Mesenteric fat pad (tissue), 1 donor: ENCODE measurements around the gene SFRP5. TPM values are rescaled to one million over a fixed set of nuclear protein-coding genes. Genes with fewer than 3 reads are reported as not detected.

Source experiments
- DNase-seq: peaks from one replicate; pipeline ENCODE4 v3.0.0-alpha.2; 2020; ENCODE audit warnings: low spot score
- long read RNA-seq: library from polyadenylated mRNA; unstranded; transcript quantifications from one replicate; pipeline ENCODE4 v2.0.0, GENCODE V29; 2020
- total RNA-seq: library from RNA; stranded (reverse); fragmentation: NEBNext Ultra II Directional; extraction: Animal tissue kit (Norgen Biotek cat#: 25700); gene quantifications from one replicate; pipeline ENCODE4 v1.2.1, GENCODE V29; 2021
- donor health status: DM: yes; HTN: yes; CAD: no.

SFRP5 gene
- total RNA-seq, result not detected
- long read RNA-seq, result 0 reads

DNA sequence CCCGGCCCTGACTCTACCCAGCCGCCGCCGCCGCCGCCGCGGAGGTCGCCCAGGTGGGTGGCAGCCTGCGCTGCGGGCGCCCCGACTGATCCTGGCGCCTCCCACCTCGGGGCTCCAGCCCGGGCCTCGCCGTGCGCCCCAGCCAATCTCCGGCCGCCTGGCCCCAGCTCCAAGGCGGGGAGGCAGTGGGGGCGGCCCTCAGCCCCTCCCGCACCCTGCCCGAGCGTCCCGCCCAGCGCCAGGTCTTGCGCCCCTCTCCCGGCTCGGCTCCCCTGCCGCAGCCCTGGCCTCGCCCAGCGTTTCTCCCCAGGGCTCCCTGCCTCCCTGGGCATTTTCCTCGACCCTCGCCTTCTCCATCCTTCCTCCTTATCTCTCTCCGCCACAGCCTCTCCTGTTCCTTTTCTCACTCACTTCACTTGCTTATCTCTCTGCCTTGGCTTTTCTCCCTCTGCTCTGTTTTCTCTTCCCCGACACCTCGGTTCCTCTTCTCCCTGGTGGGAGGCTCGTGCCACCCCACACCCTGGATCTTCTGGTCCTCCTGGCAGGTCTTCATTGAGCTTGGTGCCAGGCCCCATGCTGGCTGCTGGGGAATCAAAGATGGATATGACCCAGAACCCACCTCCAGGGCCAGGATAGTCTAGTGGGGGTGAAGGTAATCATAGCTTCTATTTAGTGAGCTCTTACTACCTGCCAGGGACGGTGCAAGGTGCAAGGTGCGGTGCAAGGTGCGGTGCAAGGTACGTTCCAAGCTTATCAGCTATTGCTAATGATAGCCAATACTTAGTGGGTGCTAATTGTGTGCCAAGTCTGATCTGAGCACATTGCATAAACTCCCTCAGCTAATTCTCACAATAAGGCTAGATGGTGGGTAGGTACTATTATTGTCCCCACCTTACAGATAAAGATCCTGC, at the start of gene SFRP5:
Gene SFRP5, minus strand, starts transcription at position 87 of the 911 bp plus-strand sequence. CDS start 166 bp downstream, outside the sequence.
- DNase-seq, result no peak

DNA sequence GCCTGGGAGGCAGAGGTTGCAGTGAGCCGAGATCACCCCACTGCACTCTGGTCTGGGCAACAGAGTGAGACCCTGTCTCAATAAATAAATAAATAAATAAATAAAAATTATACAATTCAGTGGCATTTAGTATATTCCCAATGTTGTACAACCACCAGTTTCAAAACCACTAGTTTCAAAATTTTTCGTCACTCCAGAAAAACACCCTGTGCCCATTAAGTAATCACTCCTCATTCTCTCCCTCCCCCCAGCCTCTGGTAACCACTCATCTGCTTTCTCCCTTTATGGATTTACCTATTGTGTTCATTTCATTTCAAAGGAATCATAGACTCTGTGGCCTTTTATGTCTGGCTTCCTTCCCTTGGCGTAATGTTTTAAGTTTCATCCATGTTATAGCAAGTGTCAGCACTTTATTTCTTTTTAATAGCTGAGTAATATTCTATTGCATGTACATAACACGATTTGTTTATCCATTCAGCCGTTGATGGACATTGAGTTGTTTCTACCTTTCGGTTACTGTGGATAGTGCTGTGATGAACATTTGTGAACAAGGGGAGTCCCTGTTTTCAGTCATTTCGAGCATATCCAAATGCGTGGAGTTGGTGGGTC, 48.4 kb upstream of the SFRP5 start:
- no peak for DNase-seq

DNA sequence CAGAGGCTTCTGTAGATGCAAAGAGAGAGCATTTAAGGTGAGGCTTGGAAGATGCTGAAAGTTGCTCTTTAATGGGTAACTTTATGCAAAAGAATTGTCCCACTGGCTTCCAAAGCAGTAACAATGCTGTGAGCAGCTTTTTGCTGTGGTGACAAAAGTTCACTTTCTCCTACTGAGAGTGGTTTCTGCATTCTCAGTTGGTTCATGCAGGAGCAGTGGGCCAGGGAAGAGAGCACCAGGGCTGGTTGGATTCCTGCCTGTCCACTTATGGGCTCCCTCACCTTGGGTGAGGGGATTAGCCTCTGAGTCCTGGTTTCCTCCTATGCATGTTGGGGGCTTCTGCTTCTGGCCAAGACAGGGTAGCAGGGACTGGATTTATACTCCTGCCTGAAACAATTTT, 46.8 kb upstream of the SFRP5 start:
- no peak for DNase-seq

GRCh38 chr10:97816609-97817008, 44.8 kb upstream of the SFRP5 start:
- DNase-seq, result no peak

GRCh38 chr10:97814996-97815395, 43.2 kb upstream of the SFRP5 start:
- no peak for DNase-seq

- DNase-seq, result no peak
Measured at GRCh38 chr10:97813311-97813710, 41.5 kb upstream of the SFRP5 start.

- DNase-seq, result no peak
Measured at GRCh38 chr10:97812696-97813095, 40.9 kb upstream of the SFRP5 start.

DNA sequence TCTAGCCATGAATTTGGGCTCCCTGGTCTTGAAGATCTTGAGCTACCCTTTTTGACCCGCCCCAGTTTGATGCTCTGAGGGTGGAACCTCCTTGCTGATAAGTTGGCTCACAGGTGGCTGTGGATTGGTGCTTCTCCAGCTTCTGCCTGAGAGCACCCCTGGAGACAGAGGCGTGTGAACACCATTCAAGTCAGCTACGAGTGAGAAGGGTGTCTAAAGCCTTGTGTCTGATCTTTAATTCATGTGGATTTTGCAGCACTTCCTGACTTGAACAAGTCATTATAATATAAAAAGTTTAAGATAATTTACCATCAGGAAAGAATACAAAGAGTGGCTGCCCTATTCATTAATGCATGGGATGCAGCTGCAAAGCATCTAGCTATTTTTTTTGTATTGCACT, 40.2 kb upstream of the SFRP5 start:
- no peak for DNase-seq

DNA sequence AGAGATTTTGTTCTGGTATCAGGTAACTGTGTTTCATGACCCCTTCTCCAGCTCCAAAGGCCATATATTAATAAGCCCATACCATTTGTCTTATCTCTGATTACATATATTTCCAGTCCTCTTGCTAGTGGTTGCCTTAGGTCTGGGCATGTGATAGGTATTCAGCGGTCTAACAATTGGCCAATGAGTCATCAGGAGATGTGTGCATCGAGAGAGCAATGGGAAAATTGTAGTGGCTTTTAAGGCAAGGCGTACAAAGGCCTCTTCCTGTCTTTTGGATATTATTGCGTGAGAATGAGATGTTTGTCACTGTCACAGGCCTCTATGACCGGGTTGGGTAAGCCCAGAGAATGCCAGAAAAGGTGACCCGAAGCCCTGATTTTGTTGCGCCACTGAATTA, 38.6 kb upstream of the SFRP5 start:
- no peak for DNase-seq

GRCh38 chr10:97805949-97806348, 34.1 kb upstream of the SFRP5 start:
- DNase-seq, result no peak

DNA sequence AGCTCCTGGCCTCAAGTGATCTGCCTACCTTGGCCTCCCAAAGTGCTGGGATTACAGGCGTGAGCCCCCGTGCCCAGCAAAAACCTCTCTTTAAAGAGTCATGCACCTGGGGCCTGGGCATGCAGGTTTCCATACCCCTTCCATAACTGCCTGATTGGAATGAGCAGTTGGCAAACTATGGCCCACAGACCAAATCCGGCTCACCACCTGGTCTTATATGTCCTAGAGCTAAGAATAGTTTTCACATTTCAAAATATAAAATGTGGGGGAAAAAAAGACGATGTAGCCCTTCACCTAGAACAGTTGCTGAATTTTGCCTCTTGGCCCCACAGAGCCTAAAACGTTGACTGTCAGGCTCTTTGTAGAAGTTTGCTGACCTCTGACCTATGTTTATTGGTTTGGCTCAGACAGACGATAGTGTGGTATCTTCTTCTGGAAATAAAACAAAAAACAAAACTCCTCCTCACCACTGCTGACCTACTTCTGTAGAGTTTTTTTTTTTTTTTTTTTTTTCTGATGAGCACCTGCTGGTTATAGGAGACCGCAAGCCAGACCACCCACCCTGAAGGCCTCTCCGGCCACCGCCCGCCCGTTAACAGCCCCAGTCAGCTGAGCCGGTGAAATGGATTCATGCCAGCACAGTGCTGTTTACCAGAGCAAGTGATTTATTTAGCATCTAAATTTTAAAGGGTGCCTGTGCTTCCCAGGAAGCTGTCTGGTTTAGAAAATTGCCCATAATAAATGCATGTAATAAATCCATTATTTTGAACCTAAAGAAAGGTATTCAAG, 33.5 kb upstream of the SFRP5 start:
- DNase-seq, result no peak

- DNase-seq, result no peak
Measured at GRCh38 chr10:97801422-97801821, 29.6 kb upstream of the SFRP5 start.

DNA sequence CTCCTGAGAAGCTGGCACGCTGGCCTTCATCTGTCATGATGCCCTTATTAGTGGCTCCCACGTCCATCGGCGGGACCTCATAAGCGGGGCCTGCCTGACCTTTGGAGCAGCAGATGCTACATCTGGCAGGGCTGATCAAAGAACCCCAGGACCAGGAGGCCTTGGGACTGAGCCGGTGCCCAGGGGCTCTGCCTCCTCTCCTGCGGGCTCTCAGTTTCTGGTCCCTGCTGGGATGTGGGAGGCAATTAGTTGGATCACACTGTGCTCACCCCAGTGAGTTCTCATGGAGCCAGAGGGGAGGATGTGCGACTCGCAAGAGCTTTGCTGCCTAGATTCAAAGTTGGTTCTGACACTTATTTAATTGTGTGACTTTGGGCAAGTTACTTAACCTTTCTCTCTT, 28.7 kb upstream of the SFRP5 start:
- DNase-seq, result no peak

DNA sequence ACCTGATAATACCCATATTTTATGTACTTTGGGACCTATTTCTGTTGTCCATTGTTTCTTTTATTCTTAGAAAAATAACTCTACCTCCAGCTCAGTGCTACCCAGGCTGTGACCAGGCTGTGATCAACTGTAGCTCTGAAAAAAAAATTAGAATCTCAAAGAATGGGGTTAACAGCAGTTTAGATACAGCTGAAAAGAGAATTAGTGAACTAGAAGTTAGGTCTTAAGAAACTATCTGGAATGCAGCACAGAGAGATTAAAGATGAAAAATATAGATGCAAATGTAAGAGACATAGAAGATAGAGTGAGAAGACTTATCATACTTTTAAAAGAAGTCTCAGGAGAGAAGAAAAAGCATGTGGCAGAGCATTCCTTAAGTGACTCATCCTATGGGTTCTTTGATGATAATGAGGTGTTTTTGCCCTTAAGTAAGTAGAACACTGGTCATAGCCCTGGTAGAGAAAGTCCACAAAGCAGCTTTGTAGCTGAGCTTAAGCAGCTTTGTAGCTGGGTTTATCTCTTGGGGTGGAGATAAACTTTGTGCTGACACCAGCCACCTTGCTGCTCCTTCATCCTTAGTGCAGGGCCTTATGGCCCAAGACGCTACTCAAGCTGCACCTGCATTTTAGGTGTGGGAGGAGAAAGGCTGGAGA, 27.3 kb upstream of the SFRP5 start:
- no peak for DNase-seq

DNA sequence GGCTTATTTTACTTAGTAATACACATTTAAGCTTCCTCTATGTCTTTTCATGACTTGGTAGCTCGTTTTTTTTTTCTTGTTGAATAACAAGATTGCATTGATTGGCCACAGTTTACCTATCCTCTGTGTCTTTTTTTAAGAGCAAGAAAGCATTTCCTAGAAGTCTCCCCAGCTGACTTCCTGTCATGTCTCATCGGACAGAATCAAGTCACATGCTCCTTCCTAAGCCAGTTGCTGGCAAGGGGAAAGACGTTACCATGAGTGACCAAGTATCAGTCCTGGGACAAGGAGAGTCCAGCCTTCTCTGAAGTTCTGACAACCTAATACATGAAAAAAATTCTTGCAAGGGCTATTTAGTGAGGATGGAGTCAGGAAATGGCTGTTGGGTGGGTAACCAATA, 24.9 kb upstream of the SFRP5 start:
- DNase-seq, result no peak

DNA sequence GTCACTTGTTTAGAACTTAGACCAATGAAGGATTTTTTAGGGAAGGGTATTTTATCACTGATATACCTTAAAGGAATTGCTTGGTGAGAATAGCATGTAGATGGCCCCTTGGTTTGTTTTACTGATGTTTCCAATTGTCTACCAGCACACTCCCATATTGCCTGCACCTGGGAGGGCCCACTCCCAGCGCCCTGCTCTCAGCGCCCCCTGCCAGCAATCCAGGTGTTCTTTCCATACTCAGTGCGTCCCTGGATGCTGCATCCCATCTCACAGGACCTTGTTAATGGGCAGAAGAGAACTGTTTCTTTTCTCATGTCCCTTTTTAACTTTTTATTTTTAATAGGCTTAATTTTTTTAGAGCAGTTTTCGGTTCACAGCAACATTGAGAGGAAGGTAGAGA, 24.1 kb upstream of the SFRP5 start:
- DNase-seq, result no peak

GRCh38 chr10:97791824-97792721, 20.3 kb upstream of the SFRP5 start:
- DNase-seq, result no peak

GRCh38 chr10:97789770-97790397, 18.1 kb upstream of the SFRP5 start:
- DNase-seq, result no peak

DNA sequence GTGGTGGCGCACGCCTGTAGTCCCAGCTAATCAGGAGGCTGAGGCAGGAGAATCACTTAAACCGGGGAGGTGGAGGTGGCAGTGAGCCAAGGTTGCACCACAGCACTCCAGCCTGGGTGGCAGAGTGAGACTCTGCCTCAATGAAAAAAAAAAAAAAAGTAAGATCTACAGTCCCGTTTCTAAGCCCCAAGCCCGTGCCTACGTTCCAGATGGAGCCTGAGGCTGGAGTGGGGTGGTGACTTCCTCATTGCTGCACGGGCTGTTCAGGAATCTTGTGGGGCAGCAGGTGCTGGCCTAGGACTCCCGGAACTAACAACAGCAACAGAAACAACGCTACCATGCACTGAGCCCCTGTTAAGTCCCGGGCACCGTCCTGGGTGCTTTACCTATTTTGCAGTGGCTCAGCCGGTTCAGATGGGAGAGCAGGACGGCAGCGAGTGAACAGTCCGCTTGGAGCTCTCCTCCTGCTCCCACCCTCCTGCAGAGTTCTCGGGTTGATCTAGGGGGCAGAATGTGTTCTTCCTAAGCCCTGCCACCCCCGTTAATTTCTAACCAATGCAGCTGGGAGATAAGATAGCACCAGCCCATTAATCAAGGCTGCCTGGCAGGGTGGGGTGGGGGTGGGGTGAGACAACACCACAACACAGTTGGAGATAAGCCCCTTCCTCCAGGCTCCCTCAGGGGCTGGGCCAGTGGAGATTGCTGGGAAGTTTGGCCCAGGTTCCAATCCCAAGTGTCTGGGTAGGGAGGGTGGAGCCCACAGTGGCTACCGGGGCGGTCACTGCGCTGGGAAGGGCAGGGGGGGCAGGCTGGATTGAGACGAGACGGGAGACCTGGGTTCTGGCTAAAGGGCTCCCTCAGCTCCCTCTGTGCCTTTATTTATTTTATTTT, 17.0 kb upstream of the SFRP5 start:
- no peak for DNase-seq
